ENCODE measurements around the gene MTCH1. TPM values are rescaled to one million over a fixed set of nuclear protein-coding genes. Genes with fewer than 3 reads are reported as not detected.

MTCH1 gene
- total RNA-seq, 1 donor from 2014 or later: 151 TPM

GRCh38 chr6:37024656-37025337 lies 38.8 kb upstream of the MTCH1 start:
- H3K4me1 Mint-ChIP-seq: no peaks in the 10 kb centered on the region
- H3K27ac Mint-ChIP-seq: no peak overlapping the region
- no peaks in the 10 kb centered on the region for H3K36me3 Mint-ChIP-seq
- no peak overlapping the region for H3K4me3 Mint-ChIP-seq
- H3K27me3 Mint-ChIP-seq (ENCODE audit: low read depth): no peaks in the 10 kb centered on the region
- TF ChIP-seq CTCF (IDR thresholded peaks at IDR 0.05; ENCODE audit: unreplicated experiment): no peak
- no peak for DNase-seq (ENCODE audit: low spot score in 2 of 2, unreplicated experiment in 2 of 2)
- H3K9me3 Mint-ChIP-seq: no peaks in the 10 kb centered on the region

GRCh38 chr6:37022135-37022863 lies 36.3 kb upstream of the MTCH1 start:
- Mint-ChIP-seq H3K9me3 (no peaks in the 10 kb centered on the region), H3K27me3 (ENCODE audit: low read depth) (no peaks in the 10 kb centered on the region), H3K4me3 (no peak overlapping the region), H3K27ac (no peak overlapping the region), H3K36me3 (no peaks in the 10 kb centered on the region), H3K4me1 (peaks cover 15% of the 10 kb centered on the region)
- no peak for TF ChIP-seq CTCF (IDR thresholded peaks at IDR 0.05; ENCODE audit: unreplicated experiment)
- no peak for DNase-seq (ENCODE audit: low spot score in 2 of 2, unreplicated experiment in 2 of 2)

DNA sequence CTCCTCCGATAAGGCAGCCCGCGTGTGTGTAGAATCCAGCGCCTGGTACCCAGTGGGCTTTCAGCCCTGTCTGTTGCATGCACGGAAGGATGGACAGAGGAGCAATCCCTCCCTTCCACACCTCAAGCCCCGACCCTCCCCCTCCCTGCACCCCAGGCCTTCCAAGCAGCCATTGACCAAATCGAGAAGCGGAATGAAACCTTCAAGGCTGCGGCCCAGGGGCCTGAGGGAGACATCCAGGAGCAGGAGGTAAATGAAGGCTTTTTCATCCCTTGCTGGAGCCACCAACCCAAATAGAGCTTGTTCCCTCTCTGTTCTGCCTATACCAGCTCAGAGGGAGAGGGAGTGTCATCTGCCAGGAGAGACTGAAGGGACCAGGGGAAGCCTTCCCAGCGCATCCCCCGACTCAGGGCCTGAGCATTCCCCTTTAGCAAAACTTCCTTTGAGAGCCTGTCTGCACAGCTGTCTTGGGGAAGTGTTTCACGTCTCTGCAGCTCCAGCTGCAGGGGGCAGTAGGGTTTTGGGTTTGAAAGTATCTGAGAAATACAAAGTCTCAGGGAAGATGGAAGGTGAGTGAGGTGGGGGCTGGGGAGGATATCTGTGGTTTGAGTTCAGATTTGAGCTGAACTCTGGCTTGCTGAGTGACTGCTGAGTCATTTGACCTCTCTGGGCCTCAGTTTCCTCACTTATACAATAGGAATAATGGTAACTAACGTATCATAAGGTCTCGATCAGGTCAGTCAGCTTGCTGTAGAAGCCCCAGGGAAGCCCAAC lies 35.5 kb upstream of the MTCH1 start:
- H3K27me3 Mint-ChIP-seq (ENCODE audit: low read depth): no peaks in the 10 kb centered on the region
- DNase-seq (ENCODE audit: low spot score in 2 of 2, unreplicated experiment in 2 of 2): no peak
- H3K27ac Mint-ChIP-seq: no peak overlapping the region
- peaks cover 15% of the 10 kb centered on the region for H3K4me1 Mint-ChIP-seq
- no peaks in the 10 kb centered on the region for H3K9me3 Mint-ChIP-seq
- TF ChIP-seq CTCF (IDR thresholded peaks at IDR 0.05; ENCODE audit: unreplicated experiment): no peak
- no peaks in the 10 kb centered on the region for H3K36me3 Mint-ChIP-seq
- H3K4me3 Mint-ChIP-seq: no peak overlapping the region

DNA sequence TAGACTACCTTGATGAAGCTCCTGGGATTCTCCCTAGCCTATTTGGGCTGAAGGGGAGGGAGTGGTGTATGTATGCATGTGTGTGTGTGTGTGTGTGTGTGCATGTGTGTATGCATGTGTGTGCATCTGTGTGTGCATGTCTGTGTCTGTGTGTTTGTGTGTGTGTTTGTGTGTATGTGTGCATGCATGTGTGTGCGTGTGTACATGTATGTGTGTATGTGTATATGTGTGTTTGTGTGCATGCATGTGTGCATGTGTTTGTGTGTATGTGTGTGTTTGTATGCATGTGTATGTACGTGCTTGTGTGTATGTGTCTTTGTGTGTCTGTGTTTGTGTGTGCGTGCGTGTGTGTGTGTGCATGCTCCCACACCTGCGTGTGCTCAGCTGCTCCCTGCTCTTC lies 34.8 kb upstream of the MTCH1 start:
- Mint-ChIP-seq H3K9me3 (no peaks in the 10 kb centered on the region), H3K27ac (no peak overlapping the region), H3K4me3 (no peak overlapping the region), H3K36me3 (no peaks in the 10 kb centered on the region), H3K4me1 (peaks cover 15% of the 10 kb centered on the region), H3K27me3 (ENCODE audit: low read depth) (no peaks in the 10 kb centered on the region)
- no peak for TF ChIP-seq CTCF (IDR thresholded peaks at IDR 0.05; ENCODE audit: unreplicated experiment)
- no peak for DNase-seq (ENCODE audit: low spot score in 2 of 2, unreplicated experiment in 2 of 2)

- no peak for TF ChIP-seq CTCF (IDR thresholded peaks at IDR 0.05; ENCODE audit: unreplicated experiment)
- no peaks in the 10 kb centered on the region for H3K36me3 Mint-ChIP-seq
- DNase-seq (ENCODE audit: low spot score in 2 of 2, unreplicated experiment in 2 of 2): no peak
- no peaks in the 10 kb centered on the region for H3K9me3 Mint-ChIP-seq
- H3K27ac Mint-ChIP-seq: no peak overlapping the region
- H3K27me3 Mint-ChIP-seq (ENCODE audit: low read depth): no peaks in the 10 kb centered on the region
- peaks cover 15% of the 10 kb centered on the region for H3K4me1 Mint-ChIP-seq
- H3K4me3 Mint-ChIP-seq: no peak overlapping the region
Measured at GRCh38 chr6:37020381-37020780, 34.4 kb upstream of the MTCH1 start.

Measured in mesothelial cell of epicardium (in vitro differentiated cells).